GM12873 (cell line): Measurements from ENCODE around the gene FKBP3.

Experiments
- CTCF ChIP-seq: IDR thresholded peaks from 2 replicates; pipeline ENCODE4 v1.5.1; 2012; ENCODE audit warnings: low read depth, mild to moderate bottlenecking, moderate library complexity, low read length, control low read depth; ENCODE audit not compliant: insufficient read depth; ENCODE audit errors: missing control alignments

The FKBP3 gene

DNA sequence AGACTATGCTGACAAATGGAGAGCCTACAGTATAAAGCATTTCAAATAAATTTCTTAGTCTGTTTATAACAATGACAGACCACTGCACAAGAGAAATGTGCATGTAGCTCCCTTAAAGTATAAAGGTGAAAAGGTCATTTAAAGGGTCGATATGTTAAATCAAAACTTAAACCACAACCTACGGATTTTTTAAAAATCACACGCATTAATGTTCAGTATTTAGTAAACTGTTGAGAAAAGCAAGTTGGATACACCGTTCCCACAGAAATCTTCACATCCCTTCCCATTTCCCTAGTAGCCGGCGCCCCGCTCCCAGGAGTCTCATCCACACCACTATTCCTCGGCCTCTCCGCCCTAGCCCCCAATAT lies 614 bp downstream of the FKBP3 start:
- no peak for TF ChIP-seq CTCF

DNA sequence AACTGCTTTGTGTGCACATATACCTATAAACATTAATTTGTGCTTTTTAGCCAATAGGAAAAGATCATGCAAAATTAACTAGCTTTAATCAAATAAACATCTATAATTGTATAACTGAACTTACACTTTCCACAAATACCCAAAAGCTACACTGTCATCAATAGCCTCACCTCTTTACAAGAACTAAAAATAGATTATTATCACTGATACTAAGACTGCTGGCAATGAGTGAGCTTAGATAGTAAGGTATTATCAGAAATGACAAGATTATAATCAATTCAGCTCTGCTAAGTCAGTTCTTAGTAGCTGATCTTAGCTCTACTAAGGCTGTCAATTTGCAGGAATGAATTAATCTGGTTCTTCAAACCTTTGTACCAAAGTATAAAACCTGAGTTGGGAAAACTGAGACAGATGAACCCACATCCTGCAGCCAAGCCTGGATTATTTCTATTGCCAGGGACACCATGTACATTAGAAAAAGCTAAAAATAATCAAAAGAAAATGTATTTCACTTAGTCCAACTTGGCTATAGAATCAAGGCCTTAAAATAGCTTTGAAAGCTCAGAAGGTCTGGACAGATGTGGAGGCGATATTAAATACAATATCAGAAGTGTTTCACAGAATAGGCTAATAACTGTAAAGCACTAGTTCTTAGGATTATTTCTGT lies 5.2 kb downstream of the FKBP3 start:
- TF ChIP-seq CTCF: no peak

- no peak for TF ChIP-seq CTCF
These were observed 8.5 kb downstream of the FKBP3 start for GRCh38 chr14:45125754-45126153.

GRCh38 chr14:45123271-45123670 lies 11.0 kb downstream of the FKBP3 start:
- TF ChIP-seq CTCF: no peak

DNA sequence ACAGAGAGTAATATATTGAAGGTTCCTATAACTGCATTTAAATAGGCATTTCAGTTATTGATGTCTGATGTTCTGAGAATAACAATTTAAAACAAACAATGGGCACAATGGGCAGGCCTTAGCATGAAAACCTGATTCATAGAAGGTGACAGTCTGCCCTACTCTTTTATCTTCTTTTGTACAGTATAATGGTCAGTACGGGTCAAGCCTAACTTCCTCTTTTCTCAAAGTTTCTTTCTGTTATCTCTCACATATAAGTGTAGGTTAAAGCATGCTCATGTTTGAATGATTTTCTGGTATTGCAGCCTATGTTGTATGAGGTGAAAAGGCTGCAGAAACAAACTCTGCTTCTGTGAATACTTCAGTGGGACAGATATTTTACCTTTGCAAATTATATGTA lies 14.2 kb downstream of the FKBP3 start:
- no peak for TF ChIP-seq CTCF

DNA sequence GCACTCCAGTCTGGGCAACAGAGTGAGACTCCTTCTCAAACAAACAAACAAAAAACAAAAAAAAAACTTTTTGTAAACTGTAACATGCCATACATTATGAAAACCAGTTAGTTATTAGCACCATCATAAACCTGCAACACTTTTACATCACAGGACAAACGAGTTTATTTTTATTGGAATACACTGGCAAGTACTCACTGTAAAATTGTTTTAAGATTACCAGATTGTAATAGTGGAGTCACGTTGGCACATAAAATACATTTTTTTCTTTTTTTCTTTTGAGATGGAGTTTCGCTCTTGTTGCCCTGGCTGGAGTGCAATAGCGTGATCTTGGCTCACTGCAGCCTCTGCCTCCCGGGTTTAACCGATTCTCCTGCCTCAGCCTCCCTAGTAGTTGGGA lies 15.7 kb downstream of the FKBP3 start:
- TF ChIP-seq CTCF: no peak

DNA sequence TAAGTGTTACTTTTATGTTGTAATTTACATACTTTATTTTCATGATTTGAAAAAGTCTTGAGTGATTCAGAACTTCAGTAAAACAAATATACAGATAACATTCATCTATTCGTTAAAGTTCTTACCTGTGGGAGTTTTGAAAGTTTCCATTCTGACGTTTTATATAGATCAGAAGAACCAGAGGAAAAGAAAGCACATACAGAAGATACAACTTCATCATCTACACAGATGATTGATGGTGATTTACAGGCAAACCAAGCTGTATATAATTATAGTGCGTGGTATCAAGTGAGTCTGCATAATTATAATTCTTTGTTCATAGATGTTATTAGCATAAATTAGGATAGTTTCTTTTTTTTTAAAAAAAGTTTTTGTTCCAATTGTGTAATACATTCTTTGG lies 20.0 kb downstream of the FKBP3 start:
- no peak for TF ChIP-seq CTCF
